Neuron (in vitro differentiated cells): Measurements from ENCODE around the gene AHI1.
"Not testable (repeated sequence)": the region's sequence is repeated elsewhere in the genome, so short reads cannot be mapped to it uniquely, and the experiment has no call there.

Source experiments
- H2AFZ ChIP-seq: one replicate; pipeline ENCODE4 v1.6.1; 2013; ENCODE audit warnings: low read depth, mild to moderate bottlenecking, inconsistent platforms, low read length, moderate library complexity
- H3K27me3 ChIP-seq: one replicate; pipeline ENCODE4 v1.6.1; 2013; ENCODE audit warnings: low read length; ENCODE audit not compliant: insufficient read depth
- H3K36me3 ChIP-seq: one replicate; pipeline ENCODE4 v1.6.1; 2013; ENCODE audit warnings: low read length; ENCODE audit not compliant: insufficient read depth
- H3K4me1 ChIP-seq: one replicate; pipeline ENCODE4 v1.6.1; 2013; ENCODE audit warnings: low read length; ENCODE audit not compliant: insufficient read depth
- H3K4me3 ChIP-seq: 2 replicates; pipeline ENCODE4 v1.5.1; 2013; ENCODE audit warnings: mild to moderate bottlenecking, low read length, moderate library complexity
- H3K9me3 ChIP-seq: one replicate; pipeline ENCODE4 v1.6.1; 2013; ENCODE audit warnings: low read length

Gene AHI1

GRCh38 chr6:135261872-135262725 lies 235.4 kb downstream of the AHI1 start:
- Histone ChIP-seq H3K36me3 (no peaks in the 10 kb centered on the region), H3K27me3 (no peaks in the 10 kb centered on the region), H2AFZ (no peak overlapping the region), H3K4me3 (no peak overlapping the region), H3K4me1 (no peaks in the 10 kb centered on the region), H3K9me3 (no peaks in the 10 kb centered on the region)

GRCh38 chr6:135260612-135261011 lies 236.9 kb downstream of the AHI1 start:
- H3K4me1 ChIP-seq = no peaks in the 10 kb centered on the region
- H2AFZ ChIP-seq = no peak overlapping the region

DNA sequence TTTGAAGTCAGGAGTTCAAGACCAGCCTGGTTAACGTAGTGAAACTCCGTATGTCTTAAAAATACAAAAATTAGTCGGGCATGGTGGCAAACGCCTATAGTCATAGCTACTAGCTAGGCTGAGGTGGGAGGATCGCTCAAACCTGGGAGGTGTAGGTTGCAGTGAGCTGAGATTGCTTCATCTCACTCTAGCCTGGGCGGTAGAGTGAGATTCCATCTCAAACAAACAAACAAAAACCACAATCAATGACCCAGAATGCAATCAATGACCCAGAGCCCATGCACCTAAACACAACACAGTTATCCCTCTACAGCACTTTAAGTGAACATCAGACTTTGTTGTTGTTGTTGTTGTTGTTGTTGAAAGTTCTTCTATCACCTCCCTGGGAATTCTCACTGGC lies 238.6 kb downstream of the AHI1 start:
- H3K9me3 ChIP-seq = no peaks in the 10 kb centered on the region
- no peaks in the 10 kb centered on the region for H3K36me3 ChIP-seq
- no peaks in the 10 kb centered on the region for H3K4me1 ChIP-seq
- H2AFZ ChIP-seq = no peak overlapping the region
- no peaks in the 10 kb centered on the region for H3K27me3 ChIP-seq
- no peak overlapping the region for H3K4me3 ChIP-seq

More at GRCh38 chr6:135260612-135261011, 236.9 kb downstream of the AHI1 start:
- Histone ChIP-seq H3K36me3 (no peaks in the 10 kb centered on the region), H3K4me3 (no peak overlapping the region), H3K9me3 (no peaks in the 10 kb centered on the region), H3K27me3 (no peaks in the 10 kb centered on the region)

GRCh38 chr6:135257631-135258405 lies 239.7 kb downstream of the AHI1 start:
- no peaks in the 10 kb centered on the region for H3K27me3 ChIP-seq
- no peak overlapping the region for H2AFZ ChIP-seq
- H3K4me1 ChIP-seq = no peaks in the 10 kb centered on the region
- no peaks in the 10 kb centered on the region for H3K36me3 ChIP-seq
- H3K4me3 ChIP-seq = no peak overlapping the region
- no peaks in the 10 kb centered on the region for H3K9me3 ChIP-seq

- Histone ChIP-seq H3K4me1 (peaks cover 2% of the 10 kb centered on the region), H3K4me3 (no peak overlapping the region), H3K9me3 (no peaks in the 10 kb centered on the region), H2AFZ (no peak overlapping the region), H3K36me3 (no peaks in the 10 kb centered on the region), H3K27me3 (no peaks in the 10 kb centered on the region)
Observed at GRCh38 chr6:135256866-135257265, 240.7 kb downstream of the AHI1 start.

GRCh38 chr6:135254471-135254870 lies 243.1 kb downstream of the AHI1 start:
- H3K27me3 ChIP-seq = no peaks in the 10 kb centered on the region
- H3K4me3 ChIP-seq = no peak overlapping the region
- H3K9me3 ChIP-seq = no peaks in the 10 kb centered on the region
- H2AFZ ChIP-seq = no peak overlapping the region
- no peaks in the 10 kb centered on the region for H3K36me3 ChIP-seq
- peaks cover 17% of the 10 kb centered on the region for H3K4me1 ChIP-seq

DNA sequence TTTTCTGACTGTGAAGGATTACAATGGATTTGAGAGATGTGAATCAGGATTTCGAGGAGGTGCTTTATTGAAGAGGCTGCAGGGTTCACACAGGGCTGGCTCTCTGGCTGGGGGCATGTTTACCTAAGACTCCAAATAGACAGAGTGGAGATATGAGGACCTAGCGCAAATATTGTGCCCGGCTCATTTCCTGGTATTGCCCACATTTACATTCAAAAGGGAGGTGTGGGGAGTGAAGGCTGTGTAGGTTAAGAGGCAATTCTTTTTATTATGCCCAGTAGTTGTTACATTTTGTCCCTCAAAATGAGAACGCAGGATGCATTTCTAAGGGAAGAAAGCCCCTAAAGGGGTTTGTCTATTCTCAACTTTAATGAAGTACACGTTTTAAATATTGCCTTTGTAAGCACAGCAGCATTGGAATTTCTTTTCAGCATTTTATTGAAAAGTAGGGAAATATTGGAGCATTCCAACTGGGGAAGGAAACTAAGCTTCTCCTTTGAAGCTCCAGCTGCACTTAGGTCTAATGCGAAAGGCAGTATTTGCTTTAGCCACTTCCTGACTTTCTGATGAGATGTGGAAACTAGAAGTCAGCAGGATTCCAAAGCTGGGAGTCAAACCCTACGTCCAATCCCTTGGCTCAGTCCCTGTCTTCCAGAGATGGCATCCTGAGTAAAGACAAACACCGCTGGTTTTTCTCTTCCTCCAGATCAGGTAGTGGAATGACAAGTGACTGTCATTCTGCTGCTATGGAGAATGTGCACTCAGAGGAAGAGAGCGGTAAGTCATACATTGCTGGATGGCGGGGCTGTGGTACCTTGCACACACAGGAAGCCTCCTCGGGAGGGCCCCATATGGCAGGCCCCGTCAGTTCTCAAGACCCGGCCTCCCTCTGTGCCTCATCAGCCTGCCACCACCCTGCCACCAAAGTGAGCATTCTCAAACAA lies 245.8 kb downstream of the AHI1 start:
- Histone ChIP-seq H3K4me3 (no peak overlapping the region), H3K9me3 (no peaks in the 10 kb centered on the region), H3K27me3 (no peaks in the 10 kb centered on the region)

GRCh38 chr6:135250751-135251497 lies 246.6 kb downstream of the AHI1 start:
- Histone ChIP-seq H3K4me3 (no peak overlapping the region), H2AFZ (no peak overlapping the region), H3K36me3 (no peaks in the 10 kb centered on the region), H3K9me3 (no peaks in the 10 kb centered on the region), H3K4me1 (peaks cover 17% of the 10 kb centered on the region), H3K27me3 (no peaks in the 10 kb centered on the region)

More for the DNA sequence above, 245.8 kb downstream of the AHI1 start:
- no peak overlapping the region for H2AFZ ChIP-seq
- no peaks in the 10 kb centered on the region for H3K36me3 ChIP-seq
- H3K4me1 ChIP-seq = peaks cover 17% of the 10 kb centered on the region

DNA sequence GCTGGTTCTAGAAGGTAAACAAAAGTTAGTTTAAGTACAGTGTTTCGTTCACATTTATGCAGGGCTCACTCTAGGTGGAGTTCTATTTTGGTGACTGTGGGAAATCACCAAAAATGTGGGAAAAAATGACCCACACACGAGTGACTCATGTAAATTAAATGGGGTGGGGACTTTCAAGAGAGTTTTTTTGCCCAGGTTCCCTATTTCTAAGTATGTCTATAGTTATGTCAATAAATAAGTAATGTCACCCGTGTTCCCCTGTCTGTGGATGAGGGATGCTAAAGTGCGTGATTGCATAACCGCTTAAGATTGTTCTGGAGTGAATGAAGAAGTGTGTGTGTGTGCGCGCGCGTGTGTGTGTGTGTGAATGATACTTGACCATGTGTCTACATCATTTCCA lies 247.3 kb downstream of the AHI1 start:
- Histone ChIP-seq H2AFZ (no peak overlapping the region), H3K4me3 (no peak overlapping the region), H3K4me1 (peaks cover 17% of the 10 kb centered on the region), H3K27me3 (no peaks in the 10 kb centered on the region), H3K9me3 (no peaks in the 10 kb centered on the region), H3K36me3 (no peaks in the 10 kb centered on the region)

- not testable (repeated sequence) for H3K4me3 ChIP-seq, H3K36me3 ChIP-seq, H3K9me3 ChIP-seq, H3K27me3 ChIP-seq, H2AFZ ChIP-seq
- peaks cover 11% of the 10 kb centered on the region for H3K4me1 ChIP-seq
Observed at GRCh38 chr6:135246412-135247012, 251.0 kb downstream of the AHI1 start.

DNA sequence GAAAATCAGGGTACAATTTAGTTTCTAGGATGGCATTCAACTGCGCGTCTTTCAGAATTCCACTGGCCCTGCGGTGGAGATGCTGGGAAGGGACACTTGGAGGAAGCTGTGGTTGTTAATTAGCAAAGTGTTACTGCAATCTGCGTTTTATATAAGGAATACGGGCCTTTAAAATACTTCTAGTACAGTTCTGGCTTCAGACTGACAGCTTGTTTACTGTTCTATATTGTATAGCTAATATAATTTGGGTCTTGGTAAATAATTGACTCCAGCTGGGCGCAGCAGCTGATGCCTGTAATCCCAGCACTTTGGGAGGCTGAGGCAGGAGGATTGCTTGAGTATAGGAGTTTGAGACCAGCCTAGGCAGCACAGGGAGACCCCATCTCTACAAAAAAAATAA lies 252.7 kb downstream of the AHI1 start:
- Histone ChIP-seq H3K27me3 (no peaks in the 10 kb centered on the region), H3K36me3 (no peaks in the 10 kb centered on the region), H2AFZ (no peak overlapping the region), H3K4me1 (no peaks in the 10 kb centered on the region), H3K9me3 (no peaks in the 10 kb centered on the region), H3K4me3 (no peak overlapping the region)
